ENCODE data around the gene SIL1.

DNA sequence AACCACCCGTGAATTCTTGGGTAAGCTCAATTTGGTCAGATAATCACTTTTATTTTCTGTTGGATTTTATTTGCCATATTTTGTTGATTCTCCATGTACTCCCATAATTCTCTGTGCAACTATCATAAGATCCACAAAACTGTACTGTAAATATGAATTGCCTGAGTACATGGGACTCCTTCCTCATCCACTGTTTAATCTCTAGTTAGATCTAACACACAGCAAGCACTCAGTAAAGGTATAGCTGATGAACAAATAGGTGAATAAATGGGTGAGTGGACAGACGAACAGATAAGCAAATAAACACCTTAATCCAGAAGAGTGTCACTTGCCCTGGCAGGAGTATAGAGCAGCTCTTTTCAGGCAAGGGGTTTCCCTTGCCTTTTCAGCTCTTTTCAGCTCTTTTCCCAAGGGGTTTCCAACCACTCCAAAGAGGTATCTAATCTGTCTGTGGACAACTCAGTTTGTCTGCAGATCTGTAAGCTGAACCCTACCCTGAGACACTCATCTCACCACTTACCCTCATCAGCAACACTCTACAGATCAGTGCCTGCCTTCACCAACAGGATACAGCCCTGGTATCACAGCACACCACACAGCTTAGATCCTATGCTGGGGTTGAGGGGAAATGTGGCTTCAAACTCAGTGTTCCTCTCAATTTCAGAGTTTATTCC is 51.2 kb downstream of the SIL1 start:
- TF ChIP-seq POLR2A (IDR thresholded peaks at IDR 0.05), result no peak
- TF ChIP-seq, protein P1, sequence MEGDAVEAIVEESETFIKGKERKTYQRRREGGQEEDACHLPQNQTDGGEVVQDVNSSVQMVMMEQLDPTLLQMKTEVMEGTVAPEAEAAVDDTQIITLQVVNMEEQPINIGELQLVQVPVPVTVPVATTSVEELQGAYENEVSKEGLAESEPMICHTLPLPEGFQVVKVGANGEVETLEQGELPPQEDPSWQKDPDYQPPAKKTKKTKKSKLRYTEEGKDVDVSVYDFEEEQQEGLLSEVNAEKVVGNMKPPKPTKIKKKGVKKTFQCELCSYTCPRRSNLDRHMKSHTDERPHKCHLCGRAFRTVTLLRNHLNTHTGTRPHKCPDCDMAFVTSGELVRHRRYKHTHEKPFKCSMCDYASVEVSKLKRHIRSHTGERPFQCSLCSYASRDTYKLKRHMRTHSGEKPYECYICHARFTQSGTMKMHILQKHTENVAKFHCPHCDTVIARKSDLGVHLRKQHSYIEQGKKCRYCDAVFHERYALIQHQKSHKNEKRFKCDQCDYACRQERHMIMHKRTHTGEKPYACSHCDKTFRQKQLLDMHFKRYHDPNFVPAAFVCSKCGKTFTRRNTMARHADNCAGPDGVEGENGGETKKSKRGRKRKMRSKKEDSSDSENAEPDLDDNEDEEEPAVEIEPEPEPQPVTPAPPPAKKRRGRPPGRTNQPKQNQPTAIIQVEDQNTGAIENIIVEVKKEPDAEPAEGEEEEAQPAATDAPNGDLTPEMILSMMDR (IDR thresholded peaks at IDR 0.05 in 8 of 11, conservative IDR thresholded peaks at IDR 0.05 in 3 of 11), result no peak

Data from spleen (tissue), 7 donors.